GM18861 (cell line): ENCODE results near the gene C15orf40.

Experiments used
- ATAC-seq: cut with Tn5 transposase; IDR thresholded peaks from one replicate; pipeline ENCODE4 v1.9.1; 2021; ENCODE audit not compliant: unreplicated experiment

Gene C15orf40

DNA sequence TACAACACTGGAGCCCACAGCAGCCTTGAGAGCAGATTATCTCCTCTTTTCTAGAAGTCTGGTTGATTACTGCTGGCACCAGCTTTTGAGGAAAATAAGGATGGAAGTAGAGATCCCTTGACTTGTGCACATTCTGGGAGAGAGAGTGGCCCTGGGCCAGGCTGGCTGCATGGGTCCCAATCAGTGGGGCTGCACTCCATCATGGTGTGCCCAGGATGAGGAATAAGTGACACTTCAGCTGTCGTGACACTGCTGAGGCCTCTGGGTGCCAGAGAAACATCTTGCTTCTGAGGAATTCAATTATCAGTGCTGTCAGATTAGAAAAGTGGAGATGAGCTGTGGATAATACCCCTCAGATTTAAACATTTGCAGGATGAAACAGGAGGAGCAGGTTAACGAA, 16.4 kb downstream of the C15orf40 start:
- ATAC-seq = no peak

- ATAC-seq = no peak
These were observed 18.3 kb downstream of the C15orf40 start for GRCh38 chr15:82993144-82993543.

DNA sequence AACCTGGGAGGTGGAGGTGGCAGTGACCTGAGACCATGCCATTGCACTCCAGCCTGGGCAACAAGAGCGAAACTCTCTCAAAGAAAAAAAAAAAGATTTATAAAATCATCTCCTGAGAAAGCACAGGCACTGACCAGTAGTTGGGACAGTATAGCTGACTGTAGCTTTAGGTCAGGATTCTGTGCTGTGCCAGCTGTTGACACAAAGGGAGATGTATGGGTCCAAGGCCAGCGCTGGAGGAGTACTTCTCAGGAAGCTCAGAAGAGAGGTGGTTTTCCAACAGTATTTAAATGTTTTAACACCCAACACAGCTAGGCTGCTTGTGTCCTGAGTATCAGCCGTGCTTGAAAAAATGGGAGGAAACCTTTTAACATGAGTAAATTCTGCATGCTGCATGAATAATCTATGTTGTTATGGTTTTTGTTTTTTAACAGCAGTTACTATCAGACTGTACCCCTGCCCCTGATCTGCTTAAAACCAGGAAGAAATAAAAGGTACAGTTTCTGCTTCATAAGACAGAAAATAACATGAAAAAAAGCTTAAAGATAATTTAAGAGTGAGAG, 18.9 kb downstream of the C15orf40 start:
- no peak for ATAC-seq

GRCh38 chr15:82986442-82986780, 25.0 kb downstream of the C15orf40 start:
- ATAC-seq = peak; percentile 5

- peak; percentile 92 for ATAC-seq
These were observed 25.6 kb downstream of the C15orf40 start, which contains the start of gene RAMAC for GRCh38 chr15:82985688-82986441. Gene RAMAC, plus strand, starts transcription at chr15:82986210. Its CDS starts 2,809 bp downstream, at chr15:82989019.

DNA sequence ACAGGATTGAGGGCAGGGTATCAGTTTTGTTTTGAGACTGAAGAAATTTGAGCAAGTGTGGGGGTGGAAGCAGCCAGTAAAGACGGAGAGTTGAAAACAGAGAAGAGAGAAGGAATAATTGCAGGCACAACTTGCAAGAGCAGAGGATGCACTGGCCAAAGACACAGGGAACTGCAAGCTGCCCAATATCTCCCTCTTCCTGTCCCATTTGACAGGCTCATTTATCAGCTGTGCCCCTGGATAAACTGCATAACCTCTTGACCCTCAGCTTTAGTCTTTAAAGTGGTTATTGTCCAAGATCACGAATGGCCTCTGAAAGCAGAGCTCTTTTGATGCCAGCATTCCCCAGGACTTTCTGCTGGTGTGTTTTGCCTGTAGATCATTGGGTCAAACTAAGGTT, 30.5 kb downstream of the C15orf40 start:
- ATAC-seq = no peak

GRCh38 chr15:82979726-82980125, 31.7 kb downstream of the C15orf40 start:
- no peak for ATAC-seq

- ATAC-seq = no peak
These were observed 33.0 kb downstream of the C15orf40 start for GRCh38 chr15:82978438-82978837.

GRCh38 chr15:82977076-82977475, 34.4 kb downstream of the C15orf40 start:
- no peak for ATAC-seq

DNA sequence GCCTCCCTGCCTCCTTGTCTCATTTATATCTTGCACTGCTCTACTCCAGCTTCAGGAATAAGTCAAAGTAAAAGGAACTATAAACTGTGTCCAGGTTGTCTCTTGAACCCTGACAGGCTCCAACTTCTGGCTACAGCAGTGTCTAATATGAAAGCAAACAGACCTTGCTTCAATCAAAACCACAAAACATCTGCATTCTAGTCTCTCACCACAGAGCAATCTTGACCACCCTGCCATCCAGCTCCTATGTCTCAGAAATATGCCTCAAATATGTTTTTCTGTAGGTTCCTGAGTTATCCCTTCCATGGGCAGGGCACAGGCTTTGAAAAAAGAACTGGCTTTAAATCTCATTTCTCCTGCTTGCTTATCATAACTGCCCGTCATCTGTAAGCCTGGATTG, 38.4 kb downstream of the C15orf40 start:
- no peak for ATAC-seq

DNA sequence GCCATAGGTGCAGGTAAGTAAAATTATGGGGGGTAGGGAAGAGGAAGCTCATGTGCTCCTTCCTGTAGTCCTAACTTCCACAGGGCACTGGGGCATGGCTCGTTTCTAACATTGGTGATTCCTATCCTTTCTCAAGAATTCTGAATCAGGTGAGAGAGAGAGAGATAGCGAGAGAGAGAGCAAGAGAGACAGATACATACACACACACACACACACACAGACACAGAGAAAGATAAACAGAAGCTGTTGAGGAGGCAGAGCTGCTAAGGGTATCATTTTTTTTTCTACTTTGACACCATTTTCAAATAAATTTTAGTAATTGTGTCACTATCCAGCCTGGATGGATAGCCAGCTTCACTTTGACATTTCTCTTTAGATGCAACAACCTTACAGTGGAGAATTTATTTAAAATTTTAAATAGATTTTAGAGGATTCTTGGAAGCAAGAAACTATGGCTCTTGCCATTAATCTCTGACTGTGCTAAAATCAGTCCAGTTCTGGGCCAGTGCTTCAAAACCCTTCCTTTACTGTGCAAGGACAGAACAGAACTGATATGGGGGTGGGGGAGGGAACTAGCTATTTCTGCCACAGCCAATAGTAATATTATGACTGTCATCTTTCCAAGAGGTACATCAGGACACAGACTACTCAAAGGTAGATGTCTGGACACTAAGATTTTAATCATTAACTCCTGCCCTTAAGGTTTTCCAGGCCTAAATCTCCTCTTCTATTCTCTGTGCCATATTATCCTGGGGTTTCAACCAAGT, 40.0 kb downstream of the C15orf40 start:
- ATAC-seq = no peak

GRCh38 chr15:82970696-82971095, 40.7 kb downstream of the C15orf40 start:
- no peak for ATAC-seq

DNA sequence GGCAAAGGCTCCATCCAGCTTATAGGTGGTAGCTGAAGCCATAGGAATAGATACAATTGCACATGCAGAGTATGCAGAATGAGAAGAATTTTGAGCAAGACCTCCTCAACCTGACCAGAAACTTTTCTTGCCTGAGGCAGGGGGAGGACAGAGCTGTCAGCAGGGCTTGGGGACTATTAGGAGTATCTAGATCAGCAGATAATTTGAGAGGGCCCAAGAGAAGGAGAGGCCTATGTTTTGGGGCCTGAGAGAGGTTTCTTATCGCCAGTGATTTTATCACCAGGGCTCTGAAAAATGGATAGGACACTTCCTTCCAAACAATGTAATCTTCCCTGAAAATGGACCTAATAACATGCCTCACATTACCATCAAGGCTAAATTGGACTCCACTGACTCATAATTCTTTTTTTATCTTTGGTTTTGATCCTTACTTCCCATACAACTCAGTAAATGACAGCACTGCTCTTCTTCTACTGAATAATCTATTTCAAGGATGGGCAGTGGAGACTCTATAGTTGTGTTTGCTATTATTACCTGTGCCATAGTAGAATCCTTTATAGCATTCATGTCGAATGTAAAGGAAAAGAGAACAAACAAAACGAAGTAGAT, 41.3 kb downstream of the C15orf40 start:
- ATAC-seq = no peak

- ATAC-seq = no peak
These were observed 42.1 kb downstream of the C15orf40 start for GRCh38 chr15:82969353-82969752.

DNA sequence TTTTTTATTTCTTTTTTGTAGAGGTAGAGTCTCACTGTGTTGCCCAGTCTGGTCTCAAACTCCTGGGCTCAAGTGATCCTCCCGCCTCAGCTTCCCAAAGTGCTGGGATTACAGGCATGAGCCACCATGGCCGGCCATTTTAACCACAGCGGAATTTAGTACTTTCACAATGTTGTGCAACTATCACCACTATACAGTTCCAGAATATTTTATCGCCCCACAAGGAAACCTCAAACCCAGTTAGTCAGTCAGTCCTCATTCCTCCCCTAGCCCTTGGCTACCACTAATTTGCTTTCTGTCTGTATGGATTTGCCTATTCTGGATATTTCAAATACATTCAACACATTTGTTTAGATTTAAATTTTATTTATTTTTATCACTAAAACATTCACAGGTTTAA, 43.4 kb downstream of the C15orf40 start:
- no peak for ATAC-seq

DNA sequence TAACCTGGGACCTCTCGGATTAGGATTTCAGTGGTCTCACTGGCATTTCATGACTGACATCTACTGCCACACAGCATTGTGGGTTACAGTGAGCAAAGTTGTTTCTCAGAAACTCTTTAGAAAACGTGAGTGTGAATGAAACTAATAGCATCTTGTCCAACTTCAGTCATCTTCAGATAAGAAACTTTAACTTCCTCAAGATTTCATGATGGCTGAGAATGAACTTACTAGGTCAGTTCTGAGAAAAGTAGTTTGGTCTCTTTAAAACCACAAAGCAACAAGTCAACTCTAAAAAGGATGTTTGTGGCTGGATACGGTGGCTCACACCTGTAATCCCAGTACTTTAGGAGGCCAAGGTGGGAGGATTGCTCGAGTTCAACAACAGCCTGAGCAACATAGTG, 44.8 kb downstream of the C15orf40 start:
- peak; percentile 70 for ATAC-seq

GRCh38 chr15:82964890-82965289, 46.5 kb downstream of the C15orf40 start:
- ATAC-seq = no peak

GRCh38 chr15:82963471-82964341, 47.7 kb downstream of the C15orf40 start:
- no peak for ATAC-seq

GRCh38 chr15:82960766-82961165, 50.7 kb downstream of the C15orf40 start:
- no peak for ATAC-seq

- ATAC-seq = no peak
These were observed 52.0 kb downstream of the C15orf40 start for GRCh38 chr15:82959423-82959822.

- no peak for ATAC-seq
These were observed 52.8 kb downstream of the C15orf40 start for GRCh38 chr15:82958638-82959037.
